K562 (cell line): ENCODE results near the gene CHPF. TPM values are rescaled to one million over a fixed set of nuclear protein-coding genes. Genes with fewer than 3 reads are reported as not detected.

ENCODE experiments used
- ATAC-seq: fragments of 200-7000 bp; cut with Tn5 transposase; 3 replicates; pipeline ENCODE4 v1.9.1; 2020; ENCODE audit warnings: moderate library complexity
- BruUV-seq: library from RNA; stranded (reverse); fragments of 400-500 nt; replicated peaks from 2 replicates; lab custom pipeline; 2021; lab: Mats Ljungman, UMichigan
- CTCF ChIA-PET: fragments of 300-600 bp; formaldehyde crosslinking; extraction: SDS; loops from one replicate; lab custom pipeline; 2021; ENCODE audit warnings: low intra/inter-chr PET ratio; lab: Yijun Ruan, JAX
- POLR2A ChIA-PET: fragments of 300-600, 350-650 bp; sonication (Branson Sonifier 250); formaldehyde crosslinking; extraction: SDS; loops from one replicate; lab custom pipeline; 2021; ENCODE audit warnings: antibody characterized with exemption, inconsistent platforms; lab: Yijun Ruan, JAX
- DNase-seq, 4 experiments: peaks; one replicate each; pipeline versions ENCODE4 v3.0.0 to v3.0.0-alpha.2; 2011 to 2018; ENCODE audit warnings: low spot score in 3 of 4, mixed read lengths in 3 of 4; ENCODE audit errors: extremely low read depth in 1 of 4
- FAIRE-seq: peaks from 2 replicates; lab custom pipeline; 2011; peaks lifted over from hg19 to GRCh38; lab: Jason Lieb, UNC
- H2AFZ ChIP-seq: 2 replicates; pipeline ENCODE4 v1.6.0; 2011; ENCODE audit warnings: low read depth, low read length, control low read depth, inconsistent platforms
- H3K27ac ChIP-seq: fragments of 200-600 bp; 3 replicates; pipeline ENCODE4 v1.8.0; 2011; ENCODE audit warnings: low read depth, mild to moderate bottlenecking, control low read depth, inconsistent platforms, low read length, moderate library complexity, mixed read lengths; ENCODE audit errors: extremely low read depth
- H3K27me3 ChIP-seq, 2 experiments: fragments of 300-600 bp in 1 of 2; 2 replicates in 1 of 2; 3 replicates in 1 of 2; pipeline versions ENCODE4 v1.6.0 to v1.8.0; 2011; ENCODE audit warnings: inconsistent platforms in 2 of 2, low read length in 2 of 2, mild to moderate bottlenecking in 1 of 2, mixed read lengths in 1 of 2, moderate library complexity in 1 of 2; ENCODE audit not compliant: control insufficient read depth in 2 of 2, insufficient read depth in 2 of 2
- H3K36me3 ChIP-seq: fragments of 300-600 bp; 3 replicates; pipeline ENCODE4 v1.8.0; 2011; ENCODE audit warnings: mild to moderate bottlenecking, low read length, inconsistent platforms; ENCODE audit not compliant: control insufficient read depth, insufficient read depth
- H3K4me1 ChIP-seq, 2 experiments: fragments of 200-600 bp in 1 of 2; replicated peaks in 1 of 2; 2 replicates in 1 of 2; 3 replicates in 1 of 2; pipeline versions ENCODE4 v1.5.1 to v1.8.0; 2011; ENCODE audit warnings: inconsistent platforms in 2 of 2, low read length in 2 of 2, mild to moderate bottlenecking in 1 of 2, mixed read lengths in 1 of 2, moderate library complexity in 1 of 2; ENCODE audit not compliant: control insufficient read depth in 2 of 2, insufficient read depth in 2 of 2
- H3K4me2 ChIP-seq: 2 replicates; pipeline ENCODE4 v1.6.1; 2011; ENCODE audit warnings: low read length, control low read depth, inconsistent platforms, mixed read lengths; ENCODE audit not compliant: insufficient read depth
- H3K4me3 ChIP-seq: fragments of 200-600 bp; sonication (generic), shearing (Covaris generic); 2 replicates; pipeline ENCODE4 v1.5.1; 2016; ENCODE audit warnings: control low read depth, inconsistent platforms
- H3K79me2 ChIP-seq: fragments of 200-600 bp; 3 replicates; pipeline ENCODE4 v1.8.0; 2011; ENCODE audit warnings: low read length, inconsistent platforms; ENCODE audit not compliant: control insufficient read depth, insufficient read depth
- H3K9ac ChIP-seq, 2 experiments: 2 replicates each; pipeline versions ENCODE4 v1.6.0 to v1.6.1; 2011; ENCODE audit warnings: low read depth in 2 of 2, low read length in 2 of 2, control low read depth in 1 of 2, inconsistent platforms in 1 of 2, mild to moderate bottlenecking in 1 of 2, mixed read lengths in 1 of 2; ENCODE audit not compliant: insufficient read depth in 1 of 2
- H3K9me1 ChIP-seq: one replicate; pipeline ENCODE4 v1.6.0; 2011; ENCODE audit warnings: inconsistent platforms, mild to moderate bottlenecking, low read length, moderate library complexity; ENCODE audit not compliant: control insufficient read depth, insufficient read depth
- H3K9me3 ChIP-seq: replicated peaks from 2 replicates; pipeline ENCODE4 v1.5.1; 2011; ENCODE audit warnings: low read depth, low read length, inconsistent platforms; ENCODE audit not compliant: control insufficient read depth, insufficient read depth
- H4K20me1 ChIP-seq: replicated peaks from 2 replicates; pipeline ENCODE4 v1.6.1; 2011; ENCODE audit warnings: low read length, inconsistent platforms, mixed read lengths; ENCODE audit not compliant: control insufficient read depth, insufficient read depth
- DMBX1 ChIP-seq: fragments of 250-450 bp; sonication (Bioruptor Pico); IDR thresholded peaks from 2 replicates; pipeline ENCODE4 v1.8.0; 2022; ENCODE audit warnings: inconsistent platforms, mild to moderate bottlenecking, moderate library complexity, borderline replicate concordance
- PML ChIP-seq: IDR thresholded peaks from 2 replicates; pipeline ENCODE4 v1.6.1; 2012; ENCODE audit warnings: low read length, inconsistent platforms
- SAFB ChIP-seq: fragments of 200-400 bp; formaldehyde crosslinking; IDR thresholded peaks from 2 replicates; pipeline ENCODE4 v1.6.1; 2017; ENCODE audit warnings: low read depth, low read length, borderline replicate concordance
- SMC3 ChIP-seq: conservative IDR thresholded peaks from 2 replicates; pipeline ENCODE4 v1.6.1; 2011; ENCODE audit warnings: low read depth, low read length, improper control_type of control experiment; ENCODE audit not compliant: insufficient read depth
- ZNF41 ChIP-seq: fragments of 250-450 bp; sonication (Bioruptor Pico); conservative IDR thresholded peaks from 2 replicates; pipeline ENCODE4 v1.4.0; 2020; ENCODE audit warnings: mild to moderate bottlenecking
- WGBS: fragments of 100-300 bp; shearing (Covaris generic); methylation state at CpG from one replicate; pipeline ENCODE4 v1.1.6; 2016; ENCODE audit warnings: low coverage, mixed read lengths; ENCODE audit not compliant: insufficient coverage; ENCODE audit errors: missing lambda C conversion rate; 5-methylcytosine and 5-hydroxymethylcytosine counted together
- in situ Hi-C: fragments of 300-500 bp; cut with MboI; formaldehyde crosslinking; loops from 4 replicates; pipeline ENCODE4 v1.15.0; 2018; ENCODE audit warnings: inconsistent platforms, mixed read lengths
- intact Hi-C: fragments of 100-400 bp; cut with micrococcal nuclease; formaldehyde crosslinking; loops from 2 replicates; pipeline ENCODE4 v1.14.2; 2022
- polyA plus RNA-seq, 8 experiments: library from polyadenylated mRNA; depleted of rRNA in 4 of 8; stranded (reverse) in 5 of 8; unstranded in 3 of 8; fragments of >200 nt; fragmentation: Nextera tagmentation in 2 of 8; fragmentation: Illumina TruSeq in 1 of 8; extraction: Ambion mirVana in 2 of 8; extraction: Trizol in 1 of 8; gene quantifications; 2 replicates each; pipeline versions ENCODE4 v1.2.1 to v1.2.3, GENCODE V29; 2011 to 2014; ENCODE audit warnings: inconsistent platforms in 1 of 8, missing spikeins in 1 of 8
- total RNA-seq, 7 experiments: library from RNA; depleted of rRNA in 6 of 7; stranded (reverse); fragments of >200 nt in 6 of 7; fragmentation: Illumina TruSeq in 2 of 7; extraction: Trizol in 2 of 7; gene quantifications; 2 replicates each; pipeline versions ENCODE4 v1.2.1 to v1.2.3, GENCODE V29; 2011 to 2021; ENCODE audit warnings: low replicate concordance in 1 of 7

The CHPF gene
- total and polyA plus RNA-seq, 9 of the 15 experiments (the other 6 are each of a cell fraction or from before 2014, with no cell fraction given) = 0.15 to 57.2 (median 7.9) TPM

- Histone ChIP-seq H3K27ac (no peak overlapping the region), H3K4me2 (no peak overlapping the region), H3K79me2 (peaks cover 1% of the 10 kb centered on the region; the same call in 2 of the 3 replicates), H4K20me1 (no peaks in the 10 kb centered on the region), H3K4me3 (no peak overlapping the region), H3K4me1 (peaks cover 0 to 40% of the 10 kb centered on the region in 2 experiments; a peak in 3 of 5 replicates), H3K9me1 (no peaks in the 10 kb centered on the region), H3K36me3 (peaks cover 8% of the 10 kb centered on the region; the same call in 1 of the 3 replicates), H3K27me3 (no peaks in the 10 kb centered on the region), H3K9me3 (no peaks in the 10 kb centered on the region), H2AFZ (no peak overlapping the region), H3K9ac (peak overlapping the region in 1 of 2 experiments; percentile 52; a peak in 1 of 4 replicates)
- intact Hi-C loops (no loop called here), in situ Hi-C loops (no loop called here)
- FAIRE-seq (no peak), ATAC-seq (no peak), DNase-seq (no peak)
- ChIA-PET POLR2A (interaction anchor here (0.6 to 2.4 kb wide), 4 partner anchors 12 to 157 kb away, joined by 3 to 7 read pairs (median 4); no protein-coding TSS in a partner anchor), CTCF (no interaction called here)
- WGBS = 49% methylated on average over 17 of the region's 21 CpGs
- no TSS peak for BruUV-seq
- TF ChIP-seq PML (no peak), DMBX1 (CRISPR knock-in tag) (no peak), SMC3 (no peak), SAFB (no peak), ZNF41 (CRISPR knock-in tag) (no peak)
Observed at GRCh38 chr2:219565130-219566080, 21.8 kb upstream of the CHPF start.
